ENCODE data around the gene CRYGB. TPM values are rescaled to one million over a fixed set of nuclear protein-coding genes. Genes with fewer than 3 reads are reported as not detected.
"Not testable (repeated sequence)": the region's sequence is repeated elsewhere in the genome, so short reads cannot be mapped to it uniquely, and the experiment has no call there.

CRYGB gene
- total and polyA plus RNA-seq, 2 of the 4 experiments (the other 2 are of a cell fraction) = not detected

- intact Hi-C loops (cut with micrococcal nuclease); ATAC-seq (ENCODE audit: low read depth); H3K23ac ChIP-seq (ENCODE audit: low read depth, low read length); H3K36me3 ChIP-seq (ENCODE audit: control insufficient read depth, insufficient read depth, low read length); H4K8ac ChIP-seq (ENCODE audit: low read depth in 2 of 2, low read length in 2 of 2); H2AK5ac ChIP-seq (ENCODE audit: low read depth, low read length); H3K9ac ChIP-seq (ENCODE audit: low read depth, low read length); H2BK15ac ChIP-seq (ENCODE audit: low read depth, low read length); H3K79me1 ChIP-seq (ENCODE audit: low read depth in 1 of 2, low read length in 2 of 2); dilution Hi-C loops (cut with HindIII; ENCODE audit: low sequenced_read_pairs, unreplicated experiment); BruUV-seq (replicated peaks); H3K9me1 ChIP-seq (ENCODE audit: insufficient read depth, low read length); DNase-seq; CTCF ChIA-PET; H2AK9ac ChIP-seq (replicated peaks; ENCODE audit: low read depth, low read length, poor library complexity); H2BK120ac ChIP-seq (ENCODE audit: low read depth, low read length); H3K4me1 ChIP-seq (ENCODE audit: control insufficient read depth, insufficient read depth, low read length); POLR2A ChIA-PET (ENCODE audit: unreplicated experiment); H3K9me3 ChIP-seq (ENCODE audit: control insufficient read depth, insufficient read depth, low read length); H2BK5ac ChIP-seq (ENCODE audit: low read depth, low read length, poor library complexity, severe bottlenecking); H3K27me3 ChIP-seq (ENCODE audit: control insufficient read depth, insufficient read depth, low read length); H2AFZ ChIP-seq (replicated peaks; ENCODE audit: low read length, poor library complexity); H3K27ac ChIP-seq (ENCODE audit: insufficient read depth, low read length); H4K5ac ChIP-seq (ENCODE audit: low read depth, low read length); H2BK20ac ChIP-seq (ENCODE audit: low read depth, low read length); H3K4ac ChIP-seq (ENCODE audit: low read depth, low read length); H3K4me3 ChIP-seq (ENCODE audit: insufficient read depth, low read depth, low read length); H3K18ac ChIP-seq (ENCODE audit: low read depth, low read length); H4K20me1 ChIP-seq (ENCODE audit: insufficient read depth, low read length); H4K91ac ChIP-seq (ENCODE audit: insufficient read depth, low read depth, low read length); H3K56ac ChIP-seq (ENCODE audit: extremely low read depth, insufficient read depth, low read length); in situ Hi-C loops (cut with MboI; ENCODE audit: low sequenced_read_pairs); H3K14ac ChIP-seq (replicated peaks; ENCODE audit: low read depth, low read length); H3K4me2 ChIP-seq (ENCODE audit: low read depth, low read length): not testable (repeated sequence)
- WGBS, 2 experiments (ENCODE audit: extremely low coverage in 2 of 2, insufficient read length in 1 of 2) = no CpG with 5 or more reads among the region's 7 CpGs
These were observed 7.6 kb downstream of the CRYGB start for GRCh38 chr2:208138334-208138733.

Measured in IMR-90 (cell line).